Measurements from ENCODE around the gene TESPA1.

Gene TESPA1

DNA sequence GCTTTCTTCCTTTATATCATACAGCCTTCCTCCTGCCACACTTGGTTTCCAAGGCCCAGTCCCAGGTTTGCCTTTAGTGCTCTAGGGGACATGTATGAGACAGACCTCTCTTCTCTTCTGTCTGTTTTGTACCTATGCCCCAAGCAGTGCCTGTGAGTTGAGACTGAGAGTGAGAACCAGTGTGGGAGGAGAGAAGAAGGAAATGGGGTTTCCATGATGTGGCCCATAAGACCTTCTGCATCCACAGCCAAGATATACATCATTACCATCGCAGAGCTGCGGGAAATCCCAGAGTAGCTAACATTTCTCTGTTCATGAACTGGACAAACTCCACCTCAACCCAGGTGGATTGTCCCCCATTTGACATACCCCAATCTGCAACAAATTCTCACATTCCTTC is 2.8 kb downstream of the TESPA1 start:
- no peaks in the 10 kb centered on the region for H3K27me3 ChIP-seq (ENCODE audit: control insufficient read depth, insufficient read depth, low read length)
- no peaks in the 10 kb centered on the region for H3K9me3 ChIP-seq (ENCODE audit: control insufficient read depth, insufficient read depth, low read depth, low read length)
- no peak overlapping the region for H3K4me3 ChIP-seq (ENCODE audit: low read depth, low read length)
- no peaks in the 10 kb centered on the region for H3K4me1 ChIP-seq (ENCODE audit: control insufficient read depth, insufficient read depth, low read length)
- H3K27ac ChIP-seq (ENCODE audit: low read depth, low read length), result no peak overlapping the region
- no peak overlapping the region for H3K9ac ChIP-seq (ENCODE audit: low read length)
- no peaks in the 10 kb centered on the region for H3K36me3 ChIP-seq (ENCODE audit: control insufficient read depth, insufficient read depth, low read length)

- no peak overlapping the region for H3K9ac ChIP-seq (ENCODE audit: low read length)
- H3K36me3 ChIP-seq (ENCODE audit: control insufficient read depth, insufficient read depth, low read length), result no peaks in the 10 kb centered on the region
- H3K27ac ChIP-seq (ENCODE audit: low read depth, low read length), result no peak overlapping the region
- H3K4me3 ChIP-seq (ENCODE audit: low read depth, low read length), result no peak overlapping the region
- H3K27me3 ChIP-seq (ENCODE audit: control insufficient read depth, insufficient read depth, low read length), result no peaks in the 10 kb centered on the region
- no peaks in the 10 kb centered on the region for H3K4me1 ChIP-seq (ENCODE audit: control insufficient read depth, insufficient read depth, low read length)
- H3K9me3 ChIP-seq (ENCODE audit: control insufficient read depth, insufficient read depth, low read depth, low read length), result no peaks in the 10 kb centered on the region
Observed at GRCh38 chr12:54980341-54980740, 4.2 kb downstream of the TESPA1 start.

- Histone ChIP-seq H3K9ac (ENCODE audit: low read length) (no peak overlapping the region), H3K9me3 (ENCODE audit: control insufficient read depth, insufficient read depth, low read depth, low read length) (no peaks in the 10 kb centered on the region), H3K4me3 (ENCODE audit: low read depth, low read length) (no peak overlapping the region), H3K36me3 (ENCODE audit: control insufficient read depth, insufficient read depth, low read length) (no peaks in the 10 kb centered on the region), H3K27me3 (ENCODE audit: control insufficient read depth, insufficient read depth, low read length) (no peaks in the 10 kb centered on the region), H3K27ac (ENCODE audit: low read depth, low read length) (no peak overlapping the region), H3K4me1 (ENCODE audit: control insufficient read depth, insufficient read depth, low read length) (no peaks in the 10 kb centered on the region)
Observed at GRCh38 chr12:54977857-54978256, 6.7 kb downstream of the TESPA1 start.

DNA sequence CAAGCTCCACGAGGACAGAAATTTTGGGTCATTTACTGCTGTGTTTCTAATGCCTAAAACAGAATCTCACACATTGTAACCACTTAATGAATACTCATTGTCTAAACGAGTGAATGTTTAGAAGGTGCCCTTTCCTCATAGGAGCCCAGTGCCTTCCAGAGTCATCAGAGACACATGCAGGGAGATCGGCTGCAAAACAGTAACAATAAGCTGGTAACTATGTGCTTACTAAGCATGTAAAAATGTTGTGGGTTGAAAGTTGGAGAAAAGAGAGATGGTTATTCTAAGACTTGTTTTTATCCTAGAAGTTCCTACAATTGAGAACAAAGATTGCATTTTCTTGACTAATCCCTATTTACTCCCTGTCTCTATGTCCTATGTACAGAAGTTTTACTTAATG is 7.4 kb downstream of the TESPA1 start:
- Histone ChIP-seq H3K9ac (ENCODE audit: low read length) (no peak overlapping the region), H3K27me3 (ENCODE audit: control insufficient read depth, insufficient read depth, low read length) (no peaks in the 10 kb centered on the region), H3K36me3 (ENCODE audit: control insufficient read depth, insufficient read depth, low read length) (no peaks in the 10 kb centered on the region), H3K9me3 (ENCODE audit: control insufficient read depth, insufficient read depth, low read depth, low read length) (no peaks in the 10 kb centered on the region), H3K4me3 (ENCODE audit: low read depth, low read length) (no peak overlapping the region), H3K4me1 (ENCODE audit: control insufficient read depth, insufficient read depth, low read length) (no peaks in the 10 kb centered on the region), H3K27ac (ENCODE audit: low read depth, low read length) (no peak overlapping the region)

DNA sequence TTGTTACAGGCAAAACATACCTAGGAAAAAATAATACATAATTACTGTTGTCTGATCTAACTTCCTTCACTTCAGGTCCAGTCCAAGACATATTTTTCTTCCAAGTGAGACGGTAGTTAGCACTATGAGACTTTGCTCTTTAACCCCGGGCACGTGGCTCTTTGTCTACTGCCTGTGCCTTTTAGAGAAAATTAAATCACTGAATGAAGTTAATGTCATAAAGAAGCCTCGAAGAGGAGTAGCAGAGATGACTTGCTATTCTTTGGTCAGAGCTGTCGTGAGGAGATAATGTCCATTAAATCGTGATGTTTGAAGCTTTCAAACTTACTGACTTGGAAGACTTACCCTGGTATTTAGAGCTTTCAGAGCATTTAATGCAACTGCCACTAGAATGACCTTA is 8.7 kb downstream of the TESPA1 start:
- H3K9me3 ChIP-seq (ENCODE audit: control insufficient read depth, insufficient read depth, low read depth, low read length), result no peaks in the 10 kb centered on the region
- H3K27ac ChIP-seq (ENCODE audit: low read depth, low read length), result no peak overlapping the region
- no peaks in the 10 kb centered on the region for H3K36me3 ChIP-seq (ENCODE audit: control insufficient read depth, insufficient read depth, low read length)
- no peak overlapping the region for H3K4me3 ChIP-seq (ENCODE audit: low read depth, low read length)
- H3K27me3 ChIP-seq (ENCODE audit: control insufficient read depth, insufficient read depth, low read length), result no peaks in the 10 kb centered on the region
- H3K4me1 ChIP-seq (ENCODE audit: control insufficient read depth, insufficient read depth, low read length), result no peaks in the 10 kb centered on the region
- H3K9ac ChIP-seq (ENCODE audit: low read length), result no peak overlapping the region

DNA sequence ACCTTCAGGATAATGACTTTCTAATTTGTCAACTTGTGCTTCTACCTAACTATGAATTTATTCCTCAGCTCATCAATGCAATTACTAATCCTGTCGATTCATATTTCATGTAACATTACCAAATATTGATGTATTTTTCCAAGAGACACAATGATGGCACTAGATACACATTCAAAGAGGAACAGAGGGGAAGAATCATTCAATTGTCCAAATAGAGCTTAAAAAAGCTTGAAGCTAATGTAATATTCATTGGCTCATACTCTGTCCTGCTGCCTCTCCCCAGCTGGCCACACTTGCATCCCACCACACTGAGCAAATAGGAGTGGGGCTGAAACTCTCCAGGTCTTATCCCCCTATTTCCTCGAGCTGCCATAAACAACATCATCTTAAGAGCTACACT is 9.3 kb downstream of the TESPA1 start:
- no peaks in the 10 kb centered on the region for H3K27me3 ChIP-seq (ENCODE audit: control insufficient read depth, insufficient read depth, low read length)
- H3K9me3 ChIP-seq (ENCODE audit: control insufficient read depth, insufficient read depth, low read depth, low read length), result no peaks in the 10 kb centered on the region
- no peak overlapping the region for H3K9ac ChIP-seq (ENCODE audit: low read length)
- H3K36me3 ChIP-seq (ENCODE audit: control insufficient read depth, insufficient read depth, low read length), result no peaks in the 10 kb centered on the region
- H3K27ac ChIP-seq (ENCODE audit: low read depth, low read length), result no peak overlapping the region
- H3K4me3 ChIP-seq (ENCODE audit: low read depth, low read length), result no peak overlapping the region
- no peaks in the 10 kb centered on the region for H3K4me1 ChIP-seq (ENCODE audit: control insufficient read depth, insufficient read depth, low read length)

- H3K9me3 ChIP-seq (ENCODE audit: control insufficient read depth, insufficient read depth, low read depth, low read length), result no peaks in the 10 kb centered on the region
- H3K4me1 ChIP-seq (ENCODE audit: control insufficient read depth, insufficient read depth, low read length), result no peaks in the 10 kb centered on the region
- H3K36me3 ChIP-seq (ENCODE audit: control insufficient read depth, insufficient read depth, low read length), result no peaks in the 10 kb centered on the region
- H3K4me3 ChIP-seq (ENCODE audit: low read depth, low read length), result no peak overlapping the region
- no peak overlapping the region for H3K9ac ChIP-seq (ENCODE audit: low read length)
- H3K27me3 ChIP-seq (ENCODE audit: control insufficient read depth, insufficient read depth, low read length), result no peaks in the 10 kb centered on the region
- no peak overlapping the region for H3K27ac ChIP-seq (ENCODE audit: low read depth, low read length)
Observed at GRCh38 chr12:54974279-54974678, 10.3 kb downstream of the TESPA1 start.

DNA sequence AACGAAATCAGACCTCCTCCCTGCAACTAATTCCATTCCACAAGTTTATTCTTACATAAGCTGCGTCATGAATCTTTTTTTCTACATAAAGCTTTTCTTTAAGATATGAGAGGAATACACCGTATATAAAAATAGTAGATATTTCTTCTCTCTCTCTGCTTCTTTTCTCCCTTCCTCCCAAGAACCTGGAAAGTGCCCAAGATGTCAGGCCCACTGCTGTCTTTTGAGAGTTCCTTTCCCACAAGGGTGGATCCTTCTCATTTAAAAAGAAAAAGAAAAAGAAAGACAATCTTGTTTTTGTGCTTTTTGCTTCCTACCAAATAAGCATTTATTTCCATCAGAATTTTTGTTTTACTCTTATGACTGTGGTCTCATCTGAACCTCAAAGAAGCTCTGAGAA is 11.0 kb downstream of the TESPA1 start:
- Histone ChIP-seq H3K4me1 (ENCODE audit: control insufficient read depth, insufficient read depth, low read length) (no peaks in the 10 kb centered on the region), H3K4me3 (ENCODE audit: low read depth, low read length) (no peak overlapping the region), H3K27ac (ENCODE audit: low read depth, low read length) (no peak overlapping the region), H3K9me3 (ENCODE audit: control insufficient read depth, insufficient read depth, low read depth, low read length) (no peaks in the 10 kb centered on the region), H3K27me3 (ENCODE audit: control insufficient read depth, insufficient read depth, low read length) (no peaks in the 10 kb centered on the region), H3K9ac (ENCODE audit: low read length) (no peak overlapping the region), H3K36me3 (ENCODE audit: control insufficient read depth, insufficient read depth, low read length) (no peaks in the 10 kb centered on the region)

- Histone ChIP-seq H3K4me3 (ENCODE audit: low read depth, low read length) (no peak overlapping the region), H3K4me1 (ENCODE audit: control insufficient read depth, insufficient read depth, low read length) (no peaks in the 10 kb centered on the region), H3K27me3 (ENCODE audit: control insufficient read depth, insufficient read depth, low read length) (no peaks in the 10 kb centered on the region), H3K36me3 (ENCODE audit: control insufficient read depth, insufficient read depth, low read length) (no peaks in the 10 kb centered on the region), H3K27ac (ENCODE audit: low read depth, low read length) (no peak overlapping the region), H3K9me3 (ENCODE audit: control insufficient read depth, insufficient read depth, low read depth, low read length) (no peaks in the 10 kb centered on the region), H3K9ac (ENCODE audit: low read length) (no peak overlapping the region)
Observed at GRCh38 chr12:54970741-54971140, 13.8 kb downstream of the TESPA1 start.

DNA sequence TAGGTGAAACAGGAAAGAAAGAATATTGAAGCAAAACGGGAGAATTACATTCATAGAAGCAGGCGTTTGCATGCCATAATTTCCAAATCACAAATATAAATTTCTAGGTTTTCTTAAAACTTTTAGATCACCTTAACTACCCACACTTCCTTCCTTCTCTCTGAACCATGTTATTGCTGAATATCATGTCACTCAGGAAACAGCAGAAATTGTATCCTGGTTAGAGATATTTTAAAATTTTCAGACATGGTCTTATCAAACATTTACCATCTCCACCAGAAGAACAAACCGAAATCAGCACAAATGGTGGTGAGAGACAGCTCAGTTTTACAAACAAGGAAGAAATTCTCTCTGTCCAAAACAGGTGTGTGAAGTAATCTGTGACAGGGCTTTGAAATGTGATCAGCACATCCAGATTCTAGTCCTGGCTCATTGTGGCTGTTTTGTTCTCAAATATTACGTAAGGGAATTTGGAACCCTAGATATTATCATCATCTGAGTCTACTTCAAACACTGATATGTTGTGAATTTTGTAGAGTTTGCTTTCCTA is 16.3 kb downstream of the TESPA1 start:
- H3K36me3 ChIP-seq (ENCODE audit: control insufficient read depth, insufficient read depth, low read length), result no peaks in the 10 kb centered on the region
- no peaks in the 10 kb centered on the region for H3K27me3 ChIP-seq (ENCODE audit: control insufficient read depth, insufficient read depth, low read length)
- H3K4me3 ChIP-seq (ENCODE audit: low read depth, low read length), result no peak overlapping the region
- no peak overlapping the region for H3K9ac ChIP-seq (ENCODE audit: low read length)
- H3K4me1 ChIP-seq (ENCODE audit: control insufficient read depth, insufficient read depth, low read length), result no peaks in the 10 kb centered on the region
- no peaks in the 10 kb centered on the region for H3K9me3 ChIP-seq (ENCODE audit: control insufficient read depth, insufficient read depth, low read depth, low read length)
- H3K27ac ChIP-seq (ENCODE audit: low read depth, low read length), result no peak overlapping the region

DNA sequence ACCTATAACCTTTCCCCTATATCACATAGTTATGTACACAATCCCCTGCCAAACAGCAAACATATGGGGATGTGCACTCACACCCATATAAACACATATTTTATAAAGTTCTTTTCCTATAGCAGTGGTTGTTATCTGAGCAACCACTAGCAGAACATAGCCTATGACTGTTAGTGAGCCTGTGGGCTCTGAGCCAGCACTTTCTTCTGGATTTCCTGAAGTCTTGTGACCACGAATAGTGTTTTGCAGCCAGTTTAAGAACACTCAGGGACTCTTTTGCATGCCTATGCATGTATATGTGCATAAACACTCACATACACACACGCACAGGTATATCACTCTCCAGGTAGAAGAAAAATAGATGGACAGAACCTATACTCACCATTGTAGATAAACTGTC is 17.1 kb downstream of the TESPA1 start:
- no peaks in the 10 kb centered on the region for H3K9me3 ChIP-seq (ENCODE audit: control insufficient read depth, insufficient read depth, low read depth, low read length)
- H3K27me3 ChIP-seq (ENCODE audit: control insufficient read depth, insufficient read depth, low read length), result no peaks in the 10 kb centered on the region
- H3K36me3 ChIP-seq (ENCODE audit: control insufficient read depth, insufficient read depth, low read length), result no peaks in the 10 kb centered on the region
- no peak overlapping the region for H3K27ac ChIP-seq (ENCODE audit: low read depth, low read length)
- no peak overlapping the region for H3K9ac ChIP-seq (ENCODE audit: low read length)
- H3K4me3 ChIP-seq (ENCODE audit: low read depth, low read length), result no peak overlapping the region
- no peaks in the 10 kb centered on the region for H3K4me1 ChIP-seq (ENCODE audit: control insufficient read depth, insufficient read depth, low read length)

DNA sequence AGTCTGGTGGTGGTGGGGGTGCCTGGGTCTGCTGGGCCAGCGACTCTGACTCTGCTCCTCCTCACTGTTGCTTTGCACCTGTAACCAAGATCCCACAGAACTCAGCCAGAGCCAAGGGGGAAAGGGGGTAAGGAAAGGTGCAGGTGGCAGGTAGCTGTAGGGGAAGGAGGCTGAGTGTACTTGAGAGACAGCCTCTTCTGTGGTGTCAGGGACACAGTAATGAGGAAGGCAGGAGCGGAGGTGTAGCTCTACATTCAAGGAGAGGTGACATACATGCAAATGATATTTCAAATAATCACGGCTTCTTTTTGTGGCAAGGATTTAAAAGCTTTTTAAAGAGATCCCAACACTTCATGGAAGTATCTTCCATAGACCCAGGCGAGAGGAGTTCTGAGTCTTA is 23.4 kb downstream of the TESPA1 start:
- H3K27ac ChIP-seq (ENCODE audit: low read depth, low read length), result no peak overlapping the region
- no peak overlapping the region for H3K4me3 ChIP-seq (ENCODE audit: low read depth, low read length)
- no peaks in the 10 kb centered on the region for H3K36me3 ChIP-seq (ENCODE audit: control insufficient read depth, insufficient read depth, low read length)
- 0 out of 2 replicates have a peak, but pooled peaks cover 4% of the 10 kb centered on the region for H3K4me1 ChIP-seq (ENCODE audit: control insufficient read depth, insufficient read depth, low read length)
- H3K9ac ChIP-seq (ENCODE audit: low read length), result no peak overlapping the region
- H3K9me3 ChIP-seq (ENCODE audit: control insufficient read depth, insufficient read depth, low read depth, low read length), result no peaks in the 10 kb centered on the region
- no peaks in the 10 kb centered on the region for H3K27me3 ChIP-seq (ENCODE audit: control insufficient read depth, insufficient read depth, low read length)

Data from HUES6 (cell line).